Cardiac muscle cell (in vitro differentiated cells and primary cell): ENCODE results near the gene MACROD2. TPM values are rescaled to one million over a fixed set of nuclear protein-coding genes. Genes with fewer than 3 reads are reported as not detected.

Experiments
- DNase-seq, 2 donors: peaks; one replicate each; pipeline versions ENCODE4 v3.0.0 to v3.0.0-alpha.2; 2010 to 2017; ENCODE audit warnings: low read depth in 1 of 2, low spot score in 1 of 2
- H3K27ac ChIP-seq: fragments of 200-600 bp; sonication (generic); 2 replicates; pipeline ENCODE4 v1.5.1; 2016
- H3K27me3 ChIP-seq: fragments of 200-600 bp; sonication (generic); 2 replicates; pipeline ENCODE4 v1.6.0; 2016; ENCODE audit warnings: control low read depth
- H3K36me3 ChIP-seq: fragments of 200-600 bp; sonication (generic); 2 replicates; pipeline ENCODE4 v1.5.1; 2016; ENCODE audit warnings: control low read depth
- H3K4me1 ChIP-seq: fragments of 200-600 bp; sonication (generic); 2 replicates; pipeline ENCODE4 v1.8.1; 2017; ENCODE audit warnings: low read depth, mild to moderate bottlenecking, mixed run types
- H3K4me3 ChIP-seq: fragments of 200-600 bp; sonication (generic); 2 replicates; pipeline ENCODE4 v1.5.1; 2016; ENCODE audit warnings: mild to moderate bottlenecking
- H3K9me3 ChIP-seq: fragments of 200-600 bp; sonication (generic); 2 replicates; pipeline ENCODE4 v1.5.1; 2017; ENCODE audit warnings: low read depth, mild to moderate bottlenecking, control low read depth
- CTCF ChIP-seq: IDR thresholded peaks from 2 replicates; pipeline ENCODE4 v1.5.1; 2012; ENCODE audit warnings: low read depth, mild to moderate bottlenecking, low read length
- polyA plus RNA-seq: library from polyadenylated mRNA; unstranded; fragments of >200 nt; fragmentation: Nextera tagmentation; extraction: Ambion mirVana; gene quantifications from 2 replicates; pipeline ENCODE4 v1.2.1, GENCODE V29; 2016
- total RNA-seq: library from RNA; depleted of rRNA; stranded (reverse); fragments of >200 nt; gene quantifications from 2 replicates; pipeline ENCODE4 v1.2.3, GENCODE V29; 2016

Gene MACROD2
- total and polyA plus RNA-seq, 2 experiments from 2014 or later, result 9.3 to 14.4 TPM

- H3K9me3 ChIP-seq, result no peaks in the 10 kb centered on the region
- no peak overlapping the region for H3K4me3 ChIP-seq
- no peak for TF ChIP-seq CTCF
- no peak overlapping the region for H3K27ac ChIP-seq
- no peaks in the 10 kb centered on the region for H3K36me3 ChIP-seq
- no peak for DNase-seq
- peaks cover 9% of the 10 kb centered on the region for H3K4me1 ChIP-seq
- H3K27me3 ChIP-seq, result no peaks in the 10 kb centered on the region
Observed at GRCh38 chr20:14715400-14715799, 720.1 kb downstream of the MACROD2 start.

- Histone ChIP-seq H3K9me3 (no peaks in the 10 kb centered on the region), H3K4me3 (no peak overlapping the region), H3K27me3 (no peaks in the 10 kb centered on the region), H3K4me1 (peaks cover 8% of the 10 kb centered on the region), H3K27ac (no peak overlapping the region), H3K36me3 (no peaks in the 10 kb centered on the region)
- no peak for DNase-seq
- TF ChIP-seq CTCF, result no peak
Observed at GRCh38 chr20:14716351-14716801, 721.1 kb downstream of the MACROD2 start.

- no peak for TF ChIP-seq CTCF
- no peak for DNase-seq
- no peaks in the 10 kb centered on the region for H3K36me3 ChIP-seq
- no peaks in the 10 kb centered on the region for H3K4me1 ChIP-seq
- H3K27me3 ChIP-seq, result no peaks in the 10 kb centered on the region
- no peak overlapping the region for H3K4me3 ChIP-seq
- H3K27ac ChIP-seq, result no peak overlapping the region
- H3K9me3 ChIP-seq, result no peaks in the 10 kb centered on the region
Observed at GRCh38 chr20:14717134-14717999, 722.1 kb downstream of the MACROD2 start.

- Histone ChIP-seq H3K9me3 (no peaks in the 10 kb centered on the region), H3K27ac (no peak overlapping the region), H3K36me3 (no peaks in the 10 kb centered on the region), H3K4me3 (no peak overlapping the region), H3K4me1 (no peaks in the 10 kb centered on the region), H3K27me3 (no peaks in the 10 kb centered on the region)
- no peak for TF ChIP-seq CTCF
- DNase-seq, result no peak
Observed at GRCh38 chr20:14720251-14720650, 724.9 kb downstream of the MACROD2 start.

- H3K36me3 ChIP-seq, result no peaks in the 10 kb centered on the region
- H3K9me3 ChIP-seq, result no peaks in the 10 kb centered on the region
- DNase-seq, result no peak
- no peaks in the 10 kb centered on the region for H3K4me1 ChIP-seq
- H3K27ac ChIP-seq, result no peak overlapping the region
- TF ChIP-seq CTCF, result no peak
- H3K4me3 ChIP-seq, result no peak overlapping the region
- H3K27me3 ChIP-seq, result no peaks in the 10 kb centered on the region
Observed at GRCh38 chr20:14721926-14722452, 726.7 kb downstream of the MACROD2 start.
